GM12873 (cell line): ENCODE measurements around the gene ALK.

Experiments used
- CTCF ChIP-seq: IDR thresholded peaks from 2 replicates; pipeline ENCODE4 v1.5.1; 2012; ENCODE audit warnings: low read depth, mild to moderate bottlenecking, moderate library complexity, low read length, control low read depth; ENCODE audit not compliant: insufficient read depth; ENCODE audit errors: missing control alignments

ALK gene

GRCh38 chr2:29509878-29510277, 411.5 kb downstream of the ALK start:
- TF ChIP-seq CTCF: no peak

DNA sequence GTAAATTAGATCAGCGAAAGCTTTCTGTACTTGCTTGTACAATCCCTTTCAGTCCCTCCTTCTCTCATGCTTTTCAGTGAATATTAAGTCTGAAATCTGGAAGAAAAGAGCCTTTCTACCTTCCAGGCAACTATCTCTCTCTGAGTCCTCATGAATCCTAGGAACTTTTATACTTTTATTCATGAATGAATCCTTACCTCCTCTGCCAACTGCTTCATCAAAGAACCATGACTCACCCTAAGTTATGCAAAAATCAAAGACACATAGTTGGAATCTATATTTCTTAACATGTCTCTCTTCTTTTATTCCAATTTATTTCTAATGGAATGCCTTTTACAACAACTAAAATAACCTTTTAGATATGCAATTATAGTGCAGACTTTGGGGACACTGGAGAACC, 412.0 kb downstream of the ALK start:
- TF ChIP-seq CTCF: no peak

- TF ChIP-seq CTCF: no peak
Observed at GRCh38 chr2:29504746-29505145, 416.6 kb downstream of the ALK start.

DNA sequence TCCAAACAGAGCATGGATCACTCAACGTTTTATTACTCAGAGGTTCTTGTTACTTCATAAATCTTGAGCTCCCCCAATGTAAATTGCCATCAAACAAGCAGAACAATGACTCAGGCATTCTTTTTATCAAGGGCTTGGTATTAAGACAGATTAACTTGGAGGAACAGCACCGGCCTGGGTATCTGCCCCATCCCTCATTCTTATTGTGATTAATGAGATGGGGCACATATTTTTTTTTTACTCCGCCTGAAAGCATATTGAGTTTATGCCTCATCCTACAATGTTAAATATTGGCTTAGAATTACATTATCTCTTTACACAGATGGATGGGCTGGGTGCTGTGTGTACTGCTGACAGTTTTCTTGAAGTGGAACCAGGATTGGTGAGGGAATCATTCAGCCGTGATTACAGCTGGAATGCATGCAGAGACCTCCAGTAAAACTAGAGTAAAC, 418.9 kb downstream of the ALK start:
- TF ChIP-seq CTCF: no peak

GRCh38 chr2:29497375-29497774, 424.0 kb downstream of the ALK start:
- no peak for TF ChIP-seq CTCF

- no peak for TF ChIP-seq CTCF
Observed at GRCh38 chr2:29496198-29496597, 425.2 kb downstream of the ALK start.

DNA sequence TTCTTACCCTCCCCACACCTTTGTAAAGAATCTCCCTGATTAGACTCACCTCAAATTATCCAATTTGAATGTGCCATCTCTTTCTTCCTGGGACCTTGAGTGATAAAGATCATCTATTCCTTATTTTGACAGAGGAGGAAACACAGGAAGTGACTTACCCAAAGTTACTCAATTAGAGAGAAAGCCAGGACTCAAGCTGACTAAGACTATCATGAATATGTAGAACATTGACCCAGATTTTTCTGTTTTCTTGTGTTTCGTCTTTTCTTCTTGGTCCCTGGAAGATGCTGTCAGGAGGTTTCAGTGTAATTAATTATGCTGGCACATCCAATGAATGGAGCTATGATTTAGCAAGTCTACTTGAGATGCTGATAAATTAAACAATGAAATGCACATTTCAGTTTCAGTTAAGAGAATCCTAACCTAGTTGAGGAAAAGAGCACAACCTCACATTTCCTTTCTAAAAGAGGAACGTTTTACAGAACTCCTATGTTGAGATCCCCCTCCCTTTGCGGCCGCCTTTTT, 425.8 kb downstream of the ALK start:
- TF ChIP-seq CTCF: no peak

GRCh38 chr2:29495068-29495467, 426.3 kb downstream of the ALK start:
- no peak for TF ChIP-seq CTCF
